ENCODE data around the gene PLEKHF1.

PLEKHF1 gene

DNA sequence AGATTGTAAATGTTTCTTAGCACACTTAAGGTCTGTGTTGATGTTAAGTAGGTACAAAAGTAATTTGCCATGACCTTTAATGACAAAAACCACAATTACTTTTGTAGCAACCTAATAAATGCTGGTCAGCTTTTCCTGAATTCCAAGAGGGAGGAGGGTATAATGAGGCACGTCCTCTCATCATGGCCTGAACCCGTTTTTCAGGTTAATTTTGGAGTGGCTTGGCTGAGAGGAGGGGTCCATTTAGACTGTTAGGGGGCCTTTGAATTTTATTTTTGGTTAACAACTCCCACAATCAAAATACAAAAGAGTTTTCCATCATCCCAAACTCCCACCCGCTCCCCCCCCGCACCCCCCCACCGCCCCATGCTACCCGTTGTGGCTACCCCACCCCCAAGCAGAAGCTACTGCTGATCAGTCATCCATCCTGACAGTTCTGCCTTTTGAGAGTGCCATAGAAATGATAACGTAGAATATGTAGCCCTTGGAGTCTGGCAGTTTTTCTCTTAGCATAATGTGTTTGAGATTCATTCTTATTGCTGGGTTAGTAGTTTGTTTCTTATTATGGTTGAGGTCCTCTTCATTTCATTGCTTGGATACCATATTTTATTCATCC, 14.4 kb upstream of the PLEKHF1 start:
- no peaks in the 10 kb centered on the region for H3K4me1 ChIP-seq (ENCODE audit: low read length)
- H3K4me2 ChIP-seq (ENCODE audit: low read depth, low read length), result no peak overlapping the region
- no peaks in the 10 kb centered on the region for H3K9me3 ChIP-seq (replicated peaks; ENCODE audit: insufficient read depth, low read length)
- no peak overlapping the region for H3K9ac ChIP-seq (ENCODE audit: low read length)
- H3K36me3 ChIP-seq (replicated peaks; ENCODE audit: insufficient read depth, low read length), result no peaks in the 10 kb centered on the region
- TF ChIP-seq, protein P1, sequence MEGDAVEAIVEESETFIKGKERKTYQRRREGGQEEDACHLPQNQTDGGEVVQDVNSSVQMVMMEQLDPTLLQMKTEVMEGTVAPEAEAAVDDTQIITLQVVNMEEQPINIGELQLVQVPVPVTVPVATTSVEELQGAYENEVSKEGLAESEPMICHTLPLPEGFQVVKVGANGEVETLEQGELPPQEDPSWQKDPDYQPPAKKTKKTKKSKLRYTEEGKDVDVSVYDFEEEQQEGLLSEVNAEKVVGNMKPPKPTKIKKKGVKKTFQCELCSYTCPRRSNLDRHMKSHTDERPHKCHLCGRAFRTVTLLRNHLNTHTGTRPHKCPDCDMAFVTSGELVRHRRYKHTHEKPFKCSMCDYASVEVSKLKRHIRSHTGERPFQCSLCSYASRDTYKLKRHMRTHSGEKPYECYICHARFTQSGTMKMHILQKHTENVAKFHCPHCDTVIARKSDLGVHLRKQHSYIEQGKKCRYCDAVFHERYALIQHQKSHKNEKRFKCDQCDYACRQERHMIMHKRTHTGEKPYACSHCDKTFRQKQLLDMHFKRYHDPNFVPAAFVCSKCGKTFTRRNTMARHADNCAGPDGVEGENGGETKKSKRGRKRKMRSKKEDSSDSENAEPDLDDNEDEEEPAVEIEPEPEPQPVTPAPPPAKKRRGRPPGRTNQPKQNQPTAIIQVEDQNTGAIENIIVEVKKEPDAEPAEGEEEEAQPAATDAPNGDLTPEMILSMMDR (IDR thresholded peaks at IDR 0.05; ENCODE audit: low read length), result no peak
- no peak for TF ChIP-seq EZH2phosphoT487 (IDR thresholded peaks at IDR 0.05; ENCODE audit: low read length)
- TF ChIP-seq EZH2 (optimal IDR thresholded peaks at IDR 0.05; ENCODE audit: low read depth, low read length), result no peak
- H2AFZ ChIP-seq (ENCODE audit: low read length), result no peak overlapping the region
- H3K4me3 ChIP-seq (ENCODE audit: low read length), result no peak overlapping the region
- H4K20me1 ChIP-seq (ENCODE audit: insufficient read depth, low read length), result no peaks in the 10 kb centered on the region
- DNase-seq, result no peak
- H3K27ac ChIP-seq (ENCODE audit: low read length), result no peak overlapping the region
- no peaks in the 10 kb centered on the region for H3K9me2 ChIP-seq (replicated peaks; ENCODE audit: insufficient read depth, low read length)
- no peaks in the 10 kb centered on the region for H3F3A ChIP-seq (ENCODE audit: insufficient read depth, low read length)
- H3K27me3 ChIP-seq (replicated peaks; ENCODE audit: insufficient read depth, low read length), result peaks cover 54% of the 10 kb centered on the region
- H3K79me2 ChIP-seq (ENCODE audit: low read length), result no peaks in the 10 kb centered on the region

DNA sequence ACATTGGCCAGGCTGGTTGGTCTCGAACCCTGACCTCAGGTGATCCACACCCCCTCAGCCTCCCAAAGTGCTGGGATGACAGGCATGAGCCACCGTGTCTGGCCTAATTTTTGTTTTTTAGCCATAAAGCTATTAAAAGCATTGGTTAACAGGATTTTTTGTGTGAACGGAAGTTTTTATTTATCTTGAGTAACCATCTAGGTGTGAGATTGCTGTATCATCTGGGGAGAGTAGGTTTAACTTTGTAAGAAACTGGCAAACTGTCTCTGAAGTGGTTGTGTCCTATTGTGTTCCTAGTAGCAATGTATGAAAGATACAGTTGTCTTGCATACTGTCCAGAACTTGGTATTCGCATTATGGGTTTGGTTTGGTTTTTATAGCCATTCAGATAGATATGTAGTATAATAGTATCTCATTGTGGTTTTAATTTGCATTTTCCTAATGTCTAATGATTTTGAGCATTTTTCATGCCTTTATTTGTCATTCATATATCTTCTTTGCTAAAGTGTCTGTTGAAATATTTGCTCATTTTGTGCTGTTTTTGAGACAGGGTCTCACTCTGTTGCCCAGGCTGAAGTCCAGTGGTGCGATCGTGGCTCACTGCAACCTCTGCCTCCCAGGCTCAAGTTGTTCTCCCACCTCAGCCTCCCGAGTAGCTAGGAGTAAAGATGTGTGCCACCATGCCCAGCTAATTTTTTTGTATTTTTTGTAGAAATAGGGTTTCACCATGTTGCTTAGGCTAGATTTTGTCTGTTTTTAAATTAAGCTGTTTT, 13.5 kb upstream of the PLEKHF1 start:
- Histone ChIP-seq H3K4me3 (ENCODE audit: low read length) (no peak overlapping the region), H4K20me1 (ENCODE audit: insufficient read depth, low read length) (no peaks in the 10 kb centered on the region), H3K9ac (ENCODE audit: low read length) (no peak overlapping the region), H3K4me2 (ENCODE audit: low read depth, low read length) (no peak overlapping the region), H3K27me3 (replicated peaks; ENCODE audit: insufficient read depth, low read length) (peaks cover 58% of the 10 kb centered on the region), H2AFZ (ENCODE audit: low read length) (no peak overlapping the region), H3K9me2 (replicated peaks; ENCODE audit: insufficient read depth, low read length) (no peaks in the 10 kb centered on the region), H3F3A (ENCODE audit: insufficient read depth, low read length) (no peaks in the 10 kb centered on the region), H3K4me1 (ENCODE audit: low read length) (no peaks in the 10 kb centered on the region), H3K79me2 (ENCODE audit: low read length) (no peaks in the 10 kb centered on the region), H3K27ac (ENCODE audit: low read length) (no peak overlapping the region), H3K9me3 (replicated peaks; ENCODE audit: insufficient read depth, low read length) (no peaks in the 10 kb centered on the region), H3K36me3 (replicated peaks; ENCODE audit: insufficient read depth, low read length) (no peaks in the 10 kb centered on the region)
- no peak for TF ChIP-seq EZH2phosphoT487 (IDR thresholded peaks at IDR 0.05; ENCODE audit: low read length)
- TF ChIP-seq, protein P1 (IDR thresholded peaks at IDR 0.05; ENCODE audit: low read length), result no peak
- TF ChIP-seq EZH2 (optimal IDR thresholded peaks at IDR 0.05; ENCODE audit: low read depth, low read length), result no peak
- DNase-seq, result no peak

DNA sequence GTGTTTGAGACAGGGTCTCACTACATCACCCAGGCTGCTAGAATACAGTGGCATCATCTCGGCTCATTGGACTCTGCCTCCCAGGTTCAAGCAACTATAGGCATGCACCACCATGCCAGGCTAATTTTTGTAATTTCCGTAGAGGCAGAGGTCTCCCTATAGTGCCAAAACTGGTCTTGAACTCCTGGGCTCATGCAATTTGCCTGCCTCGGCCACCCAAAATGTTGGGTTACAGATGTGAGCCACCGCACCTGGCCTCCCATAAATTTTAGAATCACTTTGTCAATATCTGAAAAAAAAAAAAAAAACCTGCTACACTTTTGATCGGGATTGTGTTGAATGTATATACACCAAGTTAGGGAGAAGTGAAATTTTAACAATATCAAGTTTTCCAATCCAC, 11.9 kb upstream of the PLEKHF1 start:
- Histone ChIP-seq H3K36me3 (replicated peaks; ENCODE audit: insufficient read depth, low read length) (no peaks in the 10 kb centered on the region), H2AFZ (ENCODE audit: low read length) (no peak overlapping the region), H3K9ac (ENCODE audit: low read length) (no peak overlapping the region), H3K27me3 (replicated peaks; ENCODE audit: insufficient read depth, low read length) (peaks cover 56% of the 10 kb centered on the region), H3K4me3 (ENCODE audit: low read length) (no peak overlapping the region), H3K9me2 (replicated peaks; ENCODE audit: insufficient read depth, low read length) (no peaks in the 10 kb centered on the region), H4K20me1 (ENCODE audit: insufficient read depth, low read length) (no peaks in the 10 kb centered on the region), H3K4me1 (ENCODE audit: low read length) (no peaks in the 10 kb centered on the region), H3K9me3 (replicated peaks; ENCODE audit: insufficient read depth, low read length) (no peaks in the 10 kb centered on the region), H3K27ac (ENCODE audit: low read length) (no peak overlapping the region), H3F3A (ENCODE audit: insufficient read depth, low read length) (no peaks in the 10 kb centered on the region), H3K79me2 (ENCODE audit: low read length) (no peaks in the 10 kb centered on the region), H3K4me2 (ENCODE audit: low read depth, low read length) (no peak overlapping the region)
- TF ChIP-seq EZH2 (optimal IDR thresholded peaks at IDR 0.05; ENCODE audit: low read depth, low read length), result no peak
- TF ChIP-seq EZH2phosphoT487 (IDR thresholded peaks at IDR 0.05; ENCODE audit: low read length), result no peak
- TF ChIP-seq, protein P1 (IDR thresholded peaks at IDR 0.05; ENCODE audit: low read length), result no peak
- DNase-seq, result no peak
